KMS-11 (cell line): ENCODE data around the gene C11orf21.
A peak's percentile ranks its signal among the peaks of the same experiment; 100 is the strongest.

Experiments
- H2AFZ ChIP-seq: fragments of 200-600 bp; sonication (generic); 2 replicates; pipeline ENCODE4 v1.6.1; 2016; ENCODE audit warnings: antibody characterized with exemption, mixed run types, low read depth
- H3K27ac ChIP-seq: fragments of 200-600 bp; sonication (generic); 2 replicates; pipeline ENCODE4 v1.6.1; 2016; ENCODE audit warnings: mild to moderate bottlenecking, mixed run types
- H3K27me3 ChIP-seq: fragments of 200-600 bp; sonication (generic); 2 replicates; pipeline ENCODE4 v1.6.1; 2017; ENCODE audit warnings: mild to moderate bottlenecking, low read depth, mixed run types, moderate library complexity; ENCODE audit not compliant: insufficient read depth
- H3K36me3 ChIP-seq: fragments of 200-600 bp; sonication (generic); 2 replicates; pipeline ENCODE4 v1.6.1; 2017; ENCODE audit warnings: mild to moderate bottlenecking, mixed run types; ENCODE audit not compliant: insufficient read depth
- H3K4me1 ChIP-seq: fragments of 200-600 bp; sonication (generic); 2 replicates; pipeline ENCODE4 v1.6.1; 2016; ENCODE audit warnings: mild to moderate bottlenecking, low read depth, mixed run types; ENCODE audit not compliant: poor library complexity, severe bottlenecking
- H3K4me2 ChIP-seq: fragments of 200-600 bp; sonication (generic); 2 replicates; pipeline ENCODE4 v1.7.0; 2016; ENCODE audit warnings: mild to moderate bottlenecking, mixed run types
- H3K4me3 ChIP-seq: fragments of 200-600 bp; sonication (generic); IDR thresholded peaks from 2 replicates; pipeline ENCODE4 v1.6.1; 2017; ENCODE audit warnings: low read depth, low read length, mixed read lengths; ENCODE audit not compliant: insufficient read depth
- H3K79me2 ChIP-seq: fragments of 200-600 bp; sonication (generic); 2 replicates; pipeline ENCODE4 v1.6.1; 2016; ENCODE audit warnings: low read depth, mixed run types; ENCODE audit not compliant: insufficient read depth
- H3K9ac ChIP-seq: fragments of 200-600 bp; sonication (generic); 2 replicates; pipeline ENCODE4 v1.6.1; 2016; ENCODE audit warnings: mild to moderate bottlenecking, mixed run types
- H4K20me1 ChIP-seq: fragments of 200-600 bp; sonication (generic); 2 replicates; pipeline ENCODE4 v1.6.1; 2016; ENCODE audit warnings: mild to moderate bottlenecking, mixed run types; ENCODE audit not compliant: insufficient read depth
- CTCF ChIP-seq: fragments of 200-600 bp; sonication (generic); conservative IDR thresholded peaks from 2 replicates; pipeline ENCODE4 v1.6.1; 2017; ENCODE audit warnings: low read depth, mild to moderate bottlenecking, antibody characterized with exemption, low read length, moderate library complexity, mixed read lengths

C11orf21 gene

GRCh38 chr11:2305788-2306451 is 4.2 kb upstream of the C11orf21 start:
- Histone ChIP-seq H3K4me1 (peaks cover 8% of the 10 kb centered on the region), H3K4me2 (no peak overlapping the region), H3K27me3 (peaks cover 24% of the 10 kb centered on the region)

DNA sequence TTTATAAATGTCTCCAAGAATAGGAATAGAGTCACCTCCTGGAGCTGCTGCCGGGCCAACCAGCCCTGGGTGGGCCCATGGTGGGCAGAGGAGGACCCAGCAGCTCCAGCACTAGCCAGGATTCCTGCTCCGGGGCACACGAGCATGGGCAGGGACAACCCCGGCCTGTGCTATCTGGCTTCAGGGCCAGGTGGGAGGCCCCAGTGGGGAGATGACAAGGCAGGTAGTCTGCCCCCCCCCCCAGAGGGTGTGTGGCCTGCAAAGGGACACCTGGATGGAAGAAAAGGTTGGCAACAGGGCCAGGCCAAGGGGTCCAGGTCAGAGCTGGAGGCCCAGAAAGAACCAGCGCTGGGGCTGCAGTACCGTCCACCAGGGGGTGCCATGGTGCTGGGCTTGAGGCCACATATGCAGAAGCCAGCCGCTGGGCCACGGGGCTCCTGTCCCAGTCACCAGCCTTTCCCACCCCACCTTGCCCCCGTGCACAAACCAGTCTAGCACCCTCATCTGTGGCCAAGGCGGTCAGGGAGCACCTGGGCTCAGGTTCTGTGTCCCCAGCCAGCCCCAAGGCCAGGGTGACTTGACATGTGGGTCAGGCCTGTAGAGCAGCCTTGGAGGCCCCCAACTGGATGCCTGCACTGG is 3.5 kb upstream of the C11orf21 start:
- Histone ChIP-seq H3K4me2 (no peak overlapping the region), H3K9ac (no peak overlapping the region), H3K27ac (no peak overlapping the region), H4K20me1 (no peaks in the 10 kb centered on the region), H3K4me1 (peaks cover 8% of the 10 kb centered on the region), H3K27me3 (peaks cover 23% of the 10 kb centered on the region), H2AFZ (no peak overlapping the region), H3K4me3 (no peak overlapping the region), H3K79me2 (no peaks in the 10 kb centered on the region), H3K36me3 (no peaks in the 10 kb centered on the region)
- peak; percentile 79 for TF ChIP-seq CTCF

More at GRCh38 chr11:2305788-2306451, 4.2 kb upstream of the C11orf21 start:
- Histone ChIP-seq H3K36me3 (no peaks in the 10 kb centered on the region), H3K9ac (no peak overlapping the region), H3K4me3 (no peak overlapping the region), H3K79me2 (no peaks in the 10 kb centered on the region), H3K27ac (no peak overlapping the region), H4K20me1 (no peaks in the 10 kb centered on the region), H2AFZ (no peak overlapping the region)
- TF ChIP-seq CTCF: no peak

GRCh38 chr11:2304506-2305139 is 2.9 kb upstream of the C11orf21 start:
- Histone ChIP-seq H3K27ac (no peak overlapping the region), H3K36me3 (no peaks in the 10 kb centered on the region), H3K4me1 (peaks cover 8% of the 10 kb centered on the region), H3K9ac (no peak overlapping the region), H3K4me2 (no peak overlapping the region), H2AFZ (no peak overlapping the region), H4K20me1 (no peaks in the 10 kb centered on the region), H3K27me3 (peaks cover 23% of the 10 kb centered on the region), H3K4me3 (no peak overlapping the region), H3K79me2 (no peaks in the 10 kb centered on the region)
- no peak for TF ChIP-seq CTCF

DNA sequence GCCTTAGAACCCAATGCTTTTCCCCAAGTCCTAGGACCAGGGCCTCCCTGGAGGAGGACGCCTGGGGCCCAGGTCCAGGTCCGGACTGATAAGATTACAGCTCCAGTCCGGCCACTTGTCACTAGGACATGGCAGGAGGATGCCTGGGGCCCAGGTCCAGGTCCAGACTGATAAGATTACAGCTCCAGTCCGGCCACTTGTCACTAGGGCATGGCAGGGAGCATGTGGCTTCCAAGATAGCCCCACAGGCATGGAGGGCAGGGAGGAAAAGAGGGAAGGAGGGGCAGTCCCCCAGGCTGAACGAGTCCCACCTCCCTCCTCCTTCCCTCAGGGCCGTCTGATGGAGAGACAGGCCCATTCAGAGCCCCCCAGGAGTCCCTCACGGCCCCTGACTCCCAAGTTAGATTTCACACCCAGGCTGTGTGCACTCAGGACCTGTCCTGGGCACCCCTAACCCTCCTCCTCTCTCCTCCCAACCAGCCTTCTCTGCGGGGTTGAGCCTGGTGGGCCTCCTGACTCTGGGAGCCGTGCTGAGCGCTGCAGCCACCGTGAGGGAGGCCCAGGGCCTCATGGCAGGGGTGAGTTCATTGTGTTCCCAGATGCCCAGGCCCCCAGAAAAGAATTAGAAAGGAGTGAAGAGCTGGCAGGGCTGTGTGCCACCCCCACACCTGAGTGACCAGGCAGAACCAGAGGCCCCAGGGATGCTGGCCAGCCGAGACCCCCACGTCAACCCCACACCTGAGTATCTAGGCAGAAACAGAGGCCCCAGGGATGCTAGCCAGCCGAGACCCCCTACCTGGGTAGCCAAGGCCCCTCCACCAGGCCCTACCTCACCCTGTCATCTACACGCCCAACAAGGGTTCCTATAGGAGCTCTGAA is 2.1 kb upstream of the C11orf21 start:
- Histone ChIP-seq H3K9ac (no peak overlapping the region), H2AFZ (no peak overlapping the region), H3K27me3 (peaks cover 23% of the 10 kb centered on the region), H3K36me3 (no peaks in the 10 kb centered on the region), H3K27ac (no peak overlapping the region), H3K4me1 (peaks cover 8% of the 10 kb centered on the region), H3K79me2 (no peaks in the 10 kb centered on the region), H3K4me2 (no peak overlapping the region), H3K4me3 (no peak overlapping the region), H4K20me1 (no peaks in the 10 kb centered on the region)
- no peak for TF ChIP-seq CTCF
